Thoracic aorta (tissue), 2 donors: Measurements from ENCODE around the gene TYK2. TPM values are rescaled to one million over a fixed set of nuclear protein-coding genes. Genes with fewer than 3 reads are reported as not detected.

Source experiments
- ATAC-seq: fragments of 150-250 bp; one replicate; pipeline ENCODE4 v1.8.0; 2017; ENCODE audit warnings: low read depth; ENCODE audit not compliant: insufficient number of reproducible peaks, low FRiP score
- DNase-seq: peaks from one replicate; pipeline ENCODE4 v3.0.0-alpha.2; 2020; ENCODE audit warnings: low spot score
- H3K27ac ChIP-seq, 2 donors: fragments of 200-600 bp; sonication (generic); 1 replicate in 1 of 2; 2 replicates in 1 of 2; pipeline ENCODE4 v1.5.1; 2016; ENCODE audit warnings: mild to moderate bottlenecking in 2 of 2, moderate library complexity in 2 of 2
- H3K27me3 ChIP-seq: fragments of 200-600 bp; sonication (generic); replicated peaks from 2 replicates; pipeline ENCODE4 v1.6.0; 2016; ENCODE audit warnings: mild to moderate bottlenecking; ENCODE audit not compliant: insufficient read depth
- H3K36me3 ChIP-seq: fragments of 200-600 bp; sonication (generic); one replicate; pipeline ENCODE4 v1.5.1; 2016
- H3K4me1 ChIP-seq, 2 donors: fragments of 200-600 bp; sonication (generic); 1 replicate in 1 of 2; 2 replicates in 1 of 2; pipeline versions ENCODE4 v1.5.1 to v1.6.0; 2016; ENCODE audit warnings: low read depth in 2 of 2, mild to moderate bottlenecking in 1 of 2; ENCODE audit not compliant: control insufficient read depth in 1 of 2
- H3K4me3 ChIP-seq: fragments of 200-600 bp; sonication (generic); 2 replicates; pipeline ENCODE4 v1.5.1; 2016; ENCODE audit warnings: mild to moderate bottlenecking
- H3K9me3 ChIP-seq: fragments of 200-600 bp; sonication (generic); 2 replicates; pipeline ENCODE4 v1.5.1; 2016
- total RNA-seq, 2 donors: library from RNA; depleted of rRNA; stranded (reverse); fragments of >200 nt; gene quantifications; one replicate each; pipeline versions ENCODE4 v1.1.0 to v1.2.3, GENCODE V29; 2016
- TF ChIP-seq, protein P1 (sequence below): fragments of 200-600 bp; sonication (generic); IDR thresholded peaks from one replicate; pipeline ENCODE4 v1.5.1; 2019; ENCODE audit warnings: antibody characterized with exemption

TYK2 gene
- total RNA-seq, 2 donors from 2014 or later: 79.3 to 96.7 TPM

DNA sequence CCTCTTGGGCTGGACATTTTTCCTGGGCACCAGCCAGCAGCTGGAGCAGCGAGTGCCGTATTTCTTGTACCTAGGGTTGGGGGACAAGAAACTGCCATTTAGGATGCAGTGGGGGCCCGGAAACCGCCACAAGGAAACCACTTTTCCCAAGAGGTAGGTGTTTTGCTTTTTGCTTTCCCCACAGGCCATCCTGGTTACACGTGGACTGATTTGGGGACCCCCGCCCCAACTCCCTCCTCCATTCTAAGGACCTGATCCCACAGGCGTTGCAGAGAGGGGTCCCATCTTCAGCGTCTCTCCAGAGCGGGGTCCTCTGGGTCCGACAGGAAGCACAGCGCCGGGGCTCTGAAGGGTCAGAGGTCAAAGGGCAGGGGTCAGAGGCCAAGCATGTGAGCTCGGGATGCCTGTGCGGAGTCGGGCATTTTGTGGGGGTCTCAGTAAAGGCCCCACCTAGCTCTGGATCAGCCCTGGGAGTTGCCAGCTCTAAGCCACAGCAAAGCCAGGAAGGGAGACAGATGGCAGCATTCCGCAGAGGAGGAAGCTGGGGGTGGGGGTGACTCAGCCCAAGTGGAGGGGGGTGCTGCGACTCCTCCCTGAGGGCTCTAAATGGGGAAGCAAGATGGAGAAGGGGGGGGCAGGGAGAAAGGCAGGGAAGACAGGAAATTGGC, 75.1 kb downstream of the TYK2 start:
- Histone ChIP-seq H3K9me3 (no peaks in the 10 kb centered on the region), H3K4me1 (no peaks in the 10 kb centered on the region), H3K27ac (no peak overlapping the region), H3K4me3 (peak overlapping the region; percentile 16), H3K27me3 (no peaks in the 10 kb centered on the region), H3K36me3 (peaks cover 4% of the 10 kb centered on the region)
- TF ChIP-seq, protein P1, sequence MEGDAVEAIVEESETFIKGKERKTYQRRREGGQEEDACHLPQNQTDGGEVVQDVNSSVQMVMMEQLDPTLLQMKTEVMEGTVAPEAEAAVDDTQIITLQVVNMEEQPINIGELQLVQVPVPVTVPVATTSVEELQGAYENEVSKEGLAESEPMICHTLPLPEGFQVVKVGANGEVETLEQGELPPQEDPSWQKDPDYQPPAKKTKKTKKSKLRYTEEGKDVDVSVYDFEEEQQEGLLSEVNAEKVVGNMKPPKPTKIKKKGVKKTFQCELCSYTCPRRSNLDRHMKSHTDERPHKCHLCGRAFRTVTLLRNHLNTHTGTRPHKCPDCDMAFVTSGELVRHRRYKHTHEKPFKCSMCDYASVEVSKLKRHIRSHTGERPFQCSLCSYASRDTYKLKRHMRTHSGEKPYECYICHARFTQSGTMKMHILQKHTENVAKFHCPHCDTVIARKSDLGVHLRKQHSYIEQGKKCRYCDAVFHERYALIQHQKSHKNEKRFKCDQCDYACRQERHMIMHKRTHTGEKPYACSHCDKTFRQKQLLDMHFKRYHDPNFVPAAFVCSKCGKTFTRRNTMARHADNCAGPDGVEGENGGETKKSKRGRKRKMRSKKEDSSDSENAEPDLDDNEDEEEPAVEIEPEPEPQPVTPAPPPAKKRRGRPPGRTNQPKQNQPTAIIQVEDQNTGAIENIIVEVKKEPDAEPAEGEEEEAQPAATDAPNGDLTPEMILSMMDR: no peak
- ATAC-seq (no peak), DNase-seq (no peak)

Other genes starting within 250 kb of the TYK2 start
- gene DNMT1, start 185.6 kb downstream of the TYK2 start, total RNA-seq: 10 to 100 TPM; 57.5 to 61.2 TPM
- 10 to 100 TPM in 1 of 2 donors, 1 to 10 TPM in 1; 8.3 to 15.6 TPM for gene S1PR2, start 149.2 kb downstream of the TYK2 start, total RNA-seq
- gene MRPL4, start 128.4 kb downstream of the TYK2 start, total RNA-seq: 10 to 100 TPM; 28.4 to 29.9 TPM
- gene ICAM1, start 109.5 kb downstream of the TYK2 start, total RNA-seq: 100 to 1,000 TPM in 1 of 2 donors, 10 to 100 TPM in 1; 41.4 to 160 TPM
- 1 to 10 TPM in 1 of 2 donors, under 1 TPM in 1; 0.95 to 2.0 TPM for gene ICAM4, start 93.6 kb downstream of the TYK2 start, total RNA-seq
- under 1 TPM; 0.41 to 0.49 TPM for gene ICAM5, start 90.6 kb downstream of the TYK2 start, total RNA-seq
- 1 to 10 TPM in 1 of 2 donors, not detected in 1; 5.3 TPM for gene ZGLP1, start 70.8 kb downstream of the TYK2 start, total RNA-seq
- 10 to 100 TPM; 13.4 to 35.8 TPM for gene FDX2, start 64.6 kb downstream of the TYK2 start, total RNA-seq
- gene RAVER1, start 47.0 kb downstream of the TYK2 start, total RNA-seq: 10 to 100 TPM; 31.8 to 33.4 TPM
- 1 to 10 TPM; 3.5 to 8.0 TPM for gene ICAM3, start 40.9 kb downstream of the TYK2 start, total RNA-seq
- 100 to 1,000 TPM; 133 to 166 TPM for gene CDC37, start 23.0 kb upstream of the TYK2 start, total RNA-seq
- 10 to 100 TPM; 24.9 to 25.5 TPM for gene PDE4A, start 40.0 kb upstream of the TYK2 start, total RNA-seq
- gene KEAP1, start 122.8 kb upstream of the TYK2 start, total RNA-seq: 10 to 100 TPM; 42.0 to 57.3 TPM
- 1 to 10 TPM; 2.4 to 8.7 TPM for gene S1PR5, start 136.9 kb upstream of the TYK2 start, total RNA-seq
- 10 to 100 TPM; 17.1 to 30.5 TPM for gene ATG4D, start 163.3 kb upstream of the TYK2 start, total RNA-seq
- 10 to 100 TPM; 14.4 to 37.7 TPM for gene KRI1, start 185.4 kb upstream of the TYK2 start, total RNA-seq
- gene CDKN2D, start 188.4 kb upstream of the TYK2 start, total RNA-seq: 10 to 100 TPM; 16.2 to 21.0 TPM
- 1 to 10 TPM in 1 of 2 donors, not detected in 1; 2.3 TPM for gene AP1M2, start 206.7 kb upstream of the TYK2 start, total RNA-seq
- gene SLC44A2, start 245.0 kb upstream of the TYK2 start, total RNA-seq: 100 to 1,000 TPM; 105 to 748 TPM